ENCODE measurements around the gene PUM2. TPM values are rescaled to one million over a fixed set of nuclear protein-coding genes. Genes with fewer than 3 reads are reported as not detected.

Gene PUM2
- polyA plus RNA-seq, 4 donors, result 102 to 122 (median 114) TPM

DNA sequence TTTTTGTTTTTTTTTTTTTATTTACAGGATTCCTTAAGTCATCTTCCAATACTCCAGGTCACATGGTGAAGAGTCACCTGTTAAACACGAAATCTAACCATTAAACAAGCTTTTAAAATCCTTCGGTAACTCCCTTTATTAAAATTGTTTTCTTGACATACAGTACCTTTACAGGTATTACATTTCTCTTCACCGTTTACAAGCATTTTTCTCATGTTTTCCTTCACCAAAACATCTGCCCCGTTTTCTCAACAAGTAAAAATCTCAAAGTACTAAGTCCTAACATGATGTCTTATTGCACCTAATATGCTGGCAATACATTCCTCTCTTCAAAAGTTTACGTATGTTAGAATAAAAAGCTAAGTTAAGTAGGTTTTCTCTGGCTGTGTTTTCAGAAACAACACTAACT lies 1.1 kb downstream of the PUM2 start:
- DNase-seq (ENCODE audit: low read depth in 4 of 4, low spot score in 3 of 4), result no peak

DNA sequence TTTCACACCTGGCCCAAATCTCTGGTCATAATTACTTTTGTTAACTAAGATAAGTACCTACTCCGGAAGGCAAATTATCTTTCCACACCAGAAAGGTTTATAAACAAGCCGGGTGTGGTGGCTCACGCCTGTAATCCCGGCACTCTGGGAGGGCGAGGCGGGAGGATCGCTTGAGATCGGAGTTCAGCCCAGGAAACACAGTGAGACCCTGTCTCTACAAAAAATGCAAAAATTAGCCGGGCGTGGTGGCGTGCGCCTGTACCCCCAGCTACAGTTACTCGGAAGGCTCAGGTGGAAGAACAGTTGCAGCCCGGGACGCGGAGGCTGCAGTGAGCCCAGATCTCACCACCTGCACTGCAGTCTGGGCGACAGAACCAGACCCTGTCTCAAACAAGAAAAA lies 2.1 kb downstream of the PUM2 start:
- no peak for DNase-seq (ENCODE audit: low read depth in 4 of 4, low spot score in 3 of 4)

DNA sequence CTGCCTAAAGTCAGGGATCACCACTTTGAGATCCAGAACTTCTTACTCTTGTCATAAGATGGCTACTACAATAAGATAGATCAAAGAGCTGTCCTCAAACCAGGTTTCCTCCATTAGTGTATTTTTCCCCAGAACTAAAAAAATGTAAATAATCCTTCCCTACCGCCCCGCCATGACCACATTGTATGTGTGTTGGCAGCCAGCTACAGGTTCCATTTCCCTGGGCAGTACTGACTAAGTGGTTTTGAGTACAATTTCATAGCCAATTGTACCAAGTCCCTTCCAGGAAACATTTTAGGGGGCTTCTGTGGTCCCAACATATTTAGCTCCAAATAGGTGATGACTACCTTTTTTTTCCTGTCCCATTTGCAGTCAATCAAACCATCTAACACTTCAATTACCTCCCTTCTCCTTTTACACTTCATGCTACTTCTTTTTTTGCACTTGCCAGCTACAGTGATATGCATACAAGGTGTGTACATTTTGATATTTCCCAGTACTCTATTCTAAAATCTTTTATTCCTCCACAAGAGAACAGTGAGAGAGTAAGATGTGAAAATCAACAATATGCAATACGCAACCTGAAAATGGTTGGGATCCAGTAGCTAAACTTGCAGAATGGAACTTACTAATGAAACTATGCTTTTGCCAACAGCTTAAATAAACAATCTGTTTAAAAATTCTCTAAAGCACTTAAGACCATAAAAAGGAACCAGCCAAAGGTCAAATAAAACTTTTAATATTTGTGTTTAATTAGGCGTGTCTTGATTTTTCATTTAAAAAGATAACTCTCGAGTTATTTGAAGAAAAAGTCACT lies 3.9 kb downstream of the PUM2 start:
- no peak for DNase-seq (ENCODE audit: low read depth in 4 of 4, low spot score in 3 of 4)

DNA sequence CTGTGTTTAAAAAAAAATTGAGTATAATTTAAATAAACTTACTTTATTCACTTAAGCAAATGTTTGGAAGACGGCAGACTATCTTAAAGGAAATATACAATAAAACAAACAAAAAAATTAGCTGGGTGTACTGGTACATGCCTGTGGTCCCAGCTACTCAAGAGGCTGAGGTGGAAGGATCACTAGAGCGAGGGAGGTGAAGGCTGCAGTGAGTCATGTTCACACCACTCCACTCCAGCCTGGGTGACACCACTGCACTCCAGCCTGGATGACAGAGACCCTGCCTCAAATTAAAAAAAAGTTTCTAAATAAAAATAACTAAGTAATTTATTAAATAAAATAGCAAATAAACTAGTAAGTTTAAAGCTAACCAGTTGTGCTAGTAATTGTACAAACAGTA lies 7.5 kb downstream of the PUM2 start:
- no peak for DNase-seq (ENCODE audit: low read depth in 4 of 4, low spot score in 3 of 4)

DNA sequence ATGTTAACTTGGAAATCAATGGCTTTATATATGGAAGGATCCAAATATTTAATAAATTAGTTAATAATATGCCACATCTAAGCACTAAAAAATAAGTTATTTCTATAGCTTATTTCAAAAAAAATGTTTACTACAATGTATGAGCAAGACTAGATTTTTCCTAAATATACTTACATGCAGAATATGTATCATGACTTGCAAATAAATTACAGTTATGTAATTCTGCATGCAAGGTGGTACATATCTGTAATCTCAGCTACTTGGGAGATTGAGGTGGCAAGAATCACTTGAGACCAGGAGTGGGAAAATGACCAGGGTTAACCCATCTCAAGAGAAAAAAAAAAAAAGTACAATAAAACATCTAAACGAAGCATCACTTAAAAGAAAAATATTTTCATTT lies 11.6 kb downstream of the PUM2 start:
- no peak for DNase-seq (ENCODE audit: low read depth in 4 of 4, low spot score in 3 of 4)

DNA sequence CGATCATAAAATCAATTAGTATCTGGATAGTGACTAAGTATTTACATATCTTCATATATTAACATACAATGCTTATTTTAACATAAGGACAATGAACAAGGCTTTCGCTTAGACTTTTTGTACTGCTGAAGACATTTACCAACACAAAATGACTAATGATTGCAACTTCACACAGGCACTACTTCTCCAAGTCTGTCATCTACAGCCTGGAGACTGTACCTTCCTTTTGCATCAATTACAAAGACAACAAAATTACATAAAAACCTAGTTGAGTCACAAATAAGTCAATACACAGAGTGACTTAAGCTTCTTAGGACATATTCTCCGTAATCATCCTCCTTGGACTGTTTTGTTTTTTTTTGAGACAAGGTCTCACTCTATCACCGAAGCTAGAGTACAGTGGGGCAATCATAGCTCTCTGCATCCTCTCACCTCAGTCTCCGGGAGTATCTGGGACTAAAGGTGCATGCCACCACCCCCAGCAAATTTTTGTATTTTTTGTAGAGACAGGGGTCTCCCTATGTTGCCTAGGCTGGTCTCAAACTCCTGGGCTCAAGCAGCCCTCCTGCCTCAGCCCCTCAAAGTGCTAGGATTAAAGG lies 15.9 kb downstream of the PUM2 start:
- no peak for DNase-seq (ENCODE audit: low read depth in 4 of 4, low spot score in 3 of 4)

DNA sequence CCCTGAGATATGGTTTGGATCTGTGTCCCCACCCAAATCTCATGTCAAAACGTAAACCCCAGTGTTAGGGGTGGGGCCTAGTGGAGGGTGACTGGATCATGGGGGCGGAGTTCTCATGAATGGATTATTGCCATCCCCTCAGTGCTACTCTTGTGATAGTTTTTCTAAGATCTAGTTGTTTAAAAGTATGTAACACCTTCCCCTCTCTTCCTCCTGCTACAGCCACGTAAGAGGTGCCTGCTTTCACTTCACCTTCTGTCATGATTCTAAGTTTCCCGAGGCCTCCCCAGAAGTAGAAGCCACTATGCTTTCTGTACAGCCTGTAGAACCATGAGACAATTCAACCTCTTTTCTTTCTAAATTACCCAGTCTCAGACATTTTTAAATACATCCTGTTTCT lies 16.9 kb downstream of the PUM2 start:
- DNase-seq (ENCODE audit: low read depth in 4 of 4, low spot score in 3 of 4), result no peak

DNA sequence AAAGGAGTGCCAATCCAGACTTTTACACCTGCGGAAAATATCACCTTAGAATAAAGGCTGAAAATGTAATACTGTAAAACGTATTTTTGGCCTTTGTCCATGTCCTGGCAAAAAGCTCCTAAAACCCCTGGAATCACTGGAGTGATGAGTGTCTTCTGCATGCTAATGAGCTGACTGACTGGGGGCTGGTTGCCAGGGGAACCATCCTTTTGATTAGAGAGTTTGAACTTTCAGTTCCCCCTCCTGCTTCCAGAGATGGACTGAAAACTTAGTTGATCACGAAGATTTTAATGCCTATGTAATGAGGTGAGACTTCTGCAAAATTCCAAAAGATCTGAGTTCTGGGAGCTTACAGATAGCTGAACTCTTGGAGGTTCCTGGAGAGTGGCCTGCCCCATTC lies 20.5 kb downstream of the PUM2 start:
- DNase-seq (ENCODE audit: low read depth in 4 of 4, low spot score in 3 of 4), result no peak

DNA sequence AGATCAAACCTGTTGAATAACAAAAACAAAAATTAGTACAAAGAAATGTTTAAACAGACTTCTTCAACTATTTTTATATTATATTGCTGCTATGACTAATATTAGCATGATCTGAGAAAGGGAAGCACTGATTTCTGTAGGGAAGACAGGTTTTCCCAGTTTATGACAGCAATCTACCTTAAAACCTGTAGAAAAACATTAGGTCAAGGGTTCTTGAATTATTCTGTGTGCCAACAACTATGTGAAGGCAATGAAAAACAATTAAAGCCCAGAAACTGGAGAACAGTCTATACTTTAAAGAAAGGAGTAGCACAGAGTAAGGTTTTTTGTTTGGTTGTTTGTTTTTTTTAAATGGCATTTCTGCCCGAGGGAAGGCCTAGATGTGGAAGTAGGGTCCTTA lies 23.3 kb downstream of the PUM2 start:
- no peak for DNase-seq (ENCODE audit: low read depth in 4 of 4, low spot score in 3 of 4)

DNA sequence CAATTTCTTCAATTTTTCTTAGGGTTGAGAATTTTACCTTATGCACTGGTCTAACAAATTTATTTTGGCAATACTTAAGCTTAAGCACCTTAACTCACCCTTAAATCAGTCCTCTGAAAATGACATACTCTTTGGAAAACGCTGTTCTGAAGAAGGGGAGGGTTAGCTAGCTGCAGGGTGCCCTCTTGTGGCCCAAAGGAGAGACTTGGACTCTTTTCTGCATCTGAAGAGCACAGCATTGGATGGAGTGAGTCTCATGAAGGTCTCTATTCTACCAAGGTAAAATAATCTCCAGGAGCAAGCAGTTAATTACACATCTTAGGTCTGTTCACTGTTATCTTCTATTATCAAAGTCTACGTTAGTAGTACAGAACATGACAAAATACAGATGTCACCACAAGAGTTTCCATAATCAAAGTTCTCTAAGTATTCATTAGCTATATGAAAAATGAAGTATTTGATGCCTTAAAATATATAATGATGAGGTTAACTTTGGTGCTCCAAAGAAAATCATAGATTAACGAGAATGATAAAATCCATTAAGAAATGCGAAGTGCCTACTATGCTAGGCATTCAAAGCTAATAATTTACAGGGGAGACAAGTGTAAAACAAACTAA lies 24.4 kb downstream of the PUM2 start:
- DNase-seq (ENCODE audit: low read depth in 4 of 4, low spot score in 3 of 4), result peak in 1 of 4 donors; percentile 40

DNA sequence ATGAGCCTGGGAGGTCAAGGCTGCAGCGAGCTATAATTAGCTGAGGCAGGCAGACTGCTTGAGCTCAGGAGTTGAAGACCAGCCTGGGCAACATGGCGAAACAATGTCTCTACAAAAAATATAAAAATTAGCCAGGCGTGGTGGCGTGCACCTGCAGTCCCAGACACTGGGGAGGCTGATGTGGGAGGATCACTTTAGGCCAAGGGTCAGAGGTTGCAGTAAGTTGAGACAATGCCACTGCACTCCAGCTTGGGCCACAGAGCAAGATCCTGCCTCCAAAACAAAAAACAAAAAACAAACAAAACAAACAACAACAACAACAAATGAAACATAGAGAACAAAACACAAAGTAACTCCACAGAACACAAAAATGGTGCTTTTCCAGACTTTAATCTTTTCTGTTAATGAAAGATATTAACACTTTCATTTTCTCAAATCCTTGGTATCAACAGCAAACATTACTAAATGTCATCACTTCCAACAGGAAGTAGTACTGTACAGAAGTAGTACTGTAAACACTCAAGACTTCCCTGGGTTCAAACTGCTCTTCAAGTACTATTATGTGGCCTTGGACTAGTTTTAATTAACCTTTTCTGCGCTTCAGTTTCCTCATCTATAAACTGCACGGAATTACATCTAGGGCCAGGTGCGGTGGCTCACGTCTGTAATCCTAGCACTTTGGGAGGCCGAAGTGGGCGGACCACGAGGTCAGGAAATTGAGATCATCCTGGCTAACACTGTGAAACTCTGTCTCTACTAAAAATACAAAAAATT lies 27.9 kb downstream of the PUM2 start:
- no peak for DNase-seq (ENCODE audit: low read depth in 4 of 4, low spot score in 3 of 4)

DNA sequence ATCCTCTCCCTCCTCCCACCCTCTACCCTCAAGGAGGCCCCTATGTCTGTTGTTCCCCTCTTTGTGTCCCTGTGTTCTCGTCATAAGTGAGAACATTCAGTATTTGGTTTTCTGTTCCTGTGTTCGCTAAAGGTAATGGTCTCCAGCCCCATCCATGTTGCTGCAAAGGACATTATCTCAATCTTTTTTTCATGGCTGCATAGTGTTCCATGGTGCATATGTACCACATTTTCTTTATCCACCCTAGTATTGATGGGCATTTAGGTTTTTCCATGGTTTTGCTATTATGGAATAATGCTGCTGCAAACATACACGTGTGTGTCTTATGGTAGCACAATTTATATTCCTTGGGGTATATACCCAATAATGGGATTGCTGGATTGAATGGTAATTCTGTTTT lies 33.0 kb downstream of the PUM2 start:
- no peak for DNase-seq (ENCODE audit: low read depth in 4 of 4, low spot score in 3 of 4)

DNA sequence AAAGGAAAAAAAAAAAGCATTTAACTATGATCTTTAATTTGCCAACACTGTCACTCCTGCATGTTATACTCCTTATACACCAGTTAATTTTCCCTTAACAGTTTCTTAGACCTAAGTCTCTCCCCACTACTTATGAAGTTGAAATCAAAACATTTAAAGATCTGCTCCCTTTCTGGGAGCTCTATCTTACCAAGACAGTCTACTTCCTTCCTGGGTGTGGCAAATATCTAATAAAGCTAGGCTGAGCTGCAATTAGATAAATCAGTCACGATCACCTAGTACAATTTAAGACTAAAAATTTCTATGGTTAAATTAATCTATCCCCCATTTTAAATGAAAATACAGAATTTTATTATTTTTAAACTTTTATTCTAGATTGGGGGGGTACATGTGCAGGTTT lies 33.4 kb downstream of the PUM2 start:
- no peak for DNase-seq (ENCODE audit: low read depth in 4 of 4, low spot score in 3 of 4)

DNA sequence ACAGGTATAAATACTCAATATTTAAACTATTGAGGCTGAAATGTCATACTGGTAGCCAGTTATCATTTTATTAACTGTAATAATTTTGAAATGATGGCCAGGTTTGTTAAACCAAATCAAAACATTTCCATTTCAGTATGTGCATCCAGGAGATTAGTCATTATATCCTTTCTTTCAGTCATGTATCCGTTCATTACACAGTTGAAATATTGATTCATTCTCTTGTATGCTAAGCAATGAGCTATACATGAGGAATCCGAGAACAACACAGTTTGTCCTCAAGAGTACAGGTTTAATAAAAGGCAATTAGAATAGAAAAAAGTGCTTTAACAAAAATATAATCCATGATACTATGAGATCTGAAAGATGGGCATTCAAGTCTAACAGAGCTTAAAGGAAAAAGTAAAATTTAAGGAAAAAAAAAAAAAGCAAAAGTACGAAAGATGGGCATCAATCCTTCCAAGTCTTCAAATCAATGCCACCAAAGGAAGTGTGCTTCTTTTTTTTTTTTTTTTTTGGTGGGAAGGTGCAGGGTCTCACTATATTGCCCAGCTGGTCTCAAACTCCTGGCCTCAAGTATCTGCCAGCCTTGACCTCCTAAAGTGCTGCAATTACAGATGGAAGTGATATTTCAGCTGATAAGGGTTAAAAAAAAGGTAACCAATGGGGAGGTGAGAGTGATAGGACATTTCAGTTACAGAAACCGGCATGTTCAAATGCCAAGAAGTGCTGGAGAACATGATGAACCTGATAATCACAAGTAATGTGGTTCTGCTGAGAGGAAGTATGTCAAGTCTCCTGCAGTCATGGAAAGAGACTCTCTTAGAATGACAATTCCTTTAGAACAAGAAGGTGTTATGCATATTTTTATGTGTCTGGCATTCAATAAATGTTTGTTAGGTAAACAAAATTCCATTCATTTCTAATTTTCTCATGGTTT lies 35.8 kb downstream of the PUM2 start:
- no peak for DNase-seq (ENCODE audit: low read depth in 4 of 4, low spot score in 3 of 4)

DNA sequence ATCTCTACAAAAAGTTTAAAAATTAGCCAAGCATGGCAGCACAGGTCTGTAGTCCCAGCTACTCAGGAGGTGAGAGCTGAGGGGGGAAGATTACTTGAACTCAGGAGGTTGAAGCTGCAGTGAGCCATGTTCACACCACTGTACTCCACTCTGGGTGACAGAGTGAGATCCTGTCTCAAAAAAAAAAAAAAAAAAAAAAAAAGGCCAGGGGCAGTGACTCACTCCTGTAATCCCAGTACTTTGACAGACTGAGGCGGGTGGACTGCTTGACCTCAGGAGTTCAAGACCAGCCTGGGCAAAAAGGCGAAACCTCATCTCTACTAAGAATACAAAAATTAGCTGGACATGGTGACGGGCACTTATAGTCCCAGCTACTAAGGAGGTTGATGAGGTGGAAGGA lies 37.0 kb downstream of the PUM2 start:
- DNase-seq (ENCODE audit: low read depth in 4 of 4, low spot score in 3 of 4), result no peak

DNA sequence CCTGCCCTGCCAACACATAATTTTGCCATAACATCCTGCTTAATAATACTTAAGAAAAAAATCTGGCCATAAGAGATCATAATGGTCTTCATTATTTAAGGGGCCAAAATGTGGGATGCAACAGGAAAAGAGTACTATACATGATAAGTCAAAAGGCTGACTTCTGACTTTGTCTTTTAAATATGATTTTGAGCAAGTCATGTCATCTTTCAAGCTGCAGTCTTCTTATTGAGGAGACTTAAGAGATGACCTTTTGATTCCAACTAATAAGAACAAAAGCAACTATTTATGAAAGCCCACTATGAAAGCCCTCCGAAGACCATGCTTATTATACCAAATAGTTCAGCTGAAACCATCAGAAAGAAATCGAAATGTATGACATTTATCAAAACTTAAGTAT lies 41.6 kb downstream of the PUM2 start:
- no peak for DNase-seq (ENCODE audit: low read depth in 4 of 4, low spot score in 3 of 4)

DNA sequence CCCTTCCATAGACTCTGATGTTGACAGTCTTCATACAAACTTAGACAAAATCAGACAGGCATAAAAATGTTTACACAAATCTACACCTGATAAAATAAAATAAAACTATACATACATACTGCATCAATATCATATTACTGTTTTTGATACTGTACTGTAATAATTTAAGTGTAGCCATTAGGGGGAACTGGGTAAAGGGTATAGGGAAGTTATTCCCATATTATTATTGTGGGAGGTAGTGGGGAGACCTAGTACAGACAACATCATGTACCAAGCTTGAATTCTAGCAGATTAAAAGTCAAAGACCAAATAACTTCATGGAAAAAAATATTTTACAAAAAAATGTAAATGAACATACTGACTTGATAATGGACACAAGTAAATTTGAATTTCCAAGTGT lies 43.3 kb downstream of the PUM2 start:
- DNase-seq (ENCODE audit: low read depth in 4 of 4, low spot score in 3 of 4), result no peak

DNA sequence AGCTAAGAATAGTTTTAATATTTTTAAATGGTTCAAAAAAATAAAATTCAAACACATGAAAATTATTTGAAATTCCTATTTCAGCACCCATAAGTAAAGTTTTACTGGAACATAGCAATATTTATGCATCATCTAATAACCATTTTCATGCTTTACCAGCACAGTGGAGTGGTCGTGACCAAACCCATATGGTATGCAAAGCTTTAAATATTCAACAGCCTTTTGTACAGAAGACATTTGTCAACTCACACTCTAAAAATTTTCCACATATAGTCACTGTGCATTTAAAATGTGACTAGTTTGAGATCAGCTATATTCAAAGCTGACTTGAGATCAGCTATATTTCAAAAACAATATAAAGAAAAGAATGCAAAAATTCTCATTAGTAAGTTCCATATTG lies 46.2 kb downstream of the PUM2 start:
- no peak for DNase-seq (ENCODE audit: low read depth in 4 of 4, low spot score in 3 of 4)

DNA sequence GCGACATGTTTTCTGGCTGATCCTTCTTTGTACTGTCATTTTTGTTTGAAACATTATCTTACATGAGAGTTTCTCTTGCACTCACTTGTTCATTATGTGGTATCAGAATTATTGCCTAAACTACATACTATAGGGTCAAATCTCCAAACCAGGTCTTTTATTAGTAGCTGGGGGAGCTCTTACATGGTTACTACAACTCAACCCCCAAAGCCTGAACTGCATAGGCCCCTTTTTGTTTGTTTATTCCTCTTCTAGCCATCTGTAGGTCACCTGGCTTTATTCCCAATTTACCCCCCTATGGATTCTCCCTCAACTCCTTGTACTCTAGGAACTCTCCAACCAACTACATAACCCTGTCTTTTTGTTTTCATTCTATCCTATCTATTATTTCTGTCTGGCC lies 46.7 kb downstream of the PUM2 start:
- DNase-seq (ENCODE audit: low read depth in 4 of 4, low spot score in 3 of 4), result no peak

DNA sequence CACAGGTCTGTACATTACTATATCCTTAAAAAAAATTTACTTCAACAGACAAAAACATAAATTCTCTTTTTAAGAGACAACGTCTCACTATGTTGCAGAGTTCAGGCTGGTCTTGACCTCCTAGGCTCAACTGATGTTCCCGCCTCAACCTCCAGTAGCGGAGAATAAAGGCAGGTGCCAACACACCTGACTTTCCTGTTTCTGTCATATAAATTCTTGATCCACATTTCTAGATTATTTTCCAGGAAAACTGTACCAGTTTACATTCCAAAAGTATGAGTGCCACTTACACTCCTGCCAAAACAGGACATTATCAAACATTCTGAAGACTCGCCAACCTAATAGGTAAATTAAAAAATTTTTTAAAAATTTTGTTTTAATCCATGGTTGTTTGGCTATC lies 48.6 kb downstream of the PUM2 start:
- DNase-seq (ENCODE audit: low read depth in 4 of 4, low spot score in 3 of 4), result no peak

All from right renal pelvis (tissue), 4 donors.